Left hindlimb (tissue), 1 donor: Measurements from ENCODE around the gene KDM2B.
"Not testable (repeated sequence)": the region's sequence is repeated elsewhere in the genome, so short reads cannot be mapped to it uniquely, and the experiment has no call there.

Experiments
- DNase-seq: peaks from one replicate; pipeline ENCODE4 v3.0.0-alpha.2; 2018

The KDM2B gene

DNA sequence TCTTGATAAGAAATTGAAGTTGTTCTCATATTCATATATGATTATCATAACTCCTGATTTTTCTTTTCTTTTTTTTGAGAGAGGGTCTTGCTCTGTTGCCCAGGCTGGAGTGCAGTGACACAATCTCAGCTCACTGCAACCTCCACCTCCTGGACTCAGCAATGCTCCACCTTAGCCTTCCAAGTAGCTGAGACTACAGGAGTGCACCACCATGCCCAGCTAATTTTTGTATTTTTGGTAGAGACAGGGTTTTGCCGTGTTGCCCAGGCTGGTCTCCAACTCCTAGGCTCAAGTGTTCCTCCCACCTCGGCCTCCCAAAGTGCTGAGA, 2.5 kb upstream of the KDM2B start:
- DNase-seq, result not testable (repeated sequence)

DNA sequence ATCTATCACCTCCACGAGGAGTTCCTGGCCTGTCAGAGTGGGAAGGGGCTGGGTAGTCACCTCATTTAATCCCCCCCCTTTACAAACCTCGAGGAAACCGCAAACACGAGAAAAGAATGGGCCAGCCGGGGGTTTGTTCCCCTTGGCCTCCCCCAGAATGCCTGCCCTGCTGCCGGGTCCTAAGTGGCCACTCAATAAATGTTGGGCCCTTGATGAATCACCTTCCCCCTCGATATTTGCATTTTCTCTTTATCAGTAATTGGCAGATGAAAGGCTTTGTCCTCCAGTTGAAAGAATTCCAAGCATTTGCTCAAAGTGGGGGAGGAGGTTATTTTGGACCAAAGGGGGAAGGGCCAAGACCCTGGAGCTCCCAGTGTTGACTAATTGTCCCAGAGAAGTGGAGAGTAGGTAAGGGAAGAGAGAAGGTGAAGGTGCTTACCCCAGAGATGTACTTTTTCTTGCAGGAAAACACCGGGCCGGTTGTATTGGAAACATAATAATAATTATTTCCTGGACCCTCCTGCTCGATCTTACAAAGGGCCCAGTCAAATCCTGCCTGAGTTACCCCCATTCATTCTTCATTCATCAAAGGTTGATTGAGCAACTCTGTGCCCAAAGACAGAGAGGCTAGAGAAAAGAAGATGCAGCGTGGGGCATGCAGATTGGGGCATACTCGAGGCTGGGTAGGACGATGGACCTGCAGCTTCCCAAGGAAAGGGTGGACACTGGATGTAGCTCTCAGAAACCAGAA, 1.9 kb upstream of the KDM2B start:
- DNase-seq, result no peak

DNA sequence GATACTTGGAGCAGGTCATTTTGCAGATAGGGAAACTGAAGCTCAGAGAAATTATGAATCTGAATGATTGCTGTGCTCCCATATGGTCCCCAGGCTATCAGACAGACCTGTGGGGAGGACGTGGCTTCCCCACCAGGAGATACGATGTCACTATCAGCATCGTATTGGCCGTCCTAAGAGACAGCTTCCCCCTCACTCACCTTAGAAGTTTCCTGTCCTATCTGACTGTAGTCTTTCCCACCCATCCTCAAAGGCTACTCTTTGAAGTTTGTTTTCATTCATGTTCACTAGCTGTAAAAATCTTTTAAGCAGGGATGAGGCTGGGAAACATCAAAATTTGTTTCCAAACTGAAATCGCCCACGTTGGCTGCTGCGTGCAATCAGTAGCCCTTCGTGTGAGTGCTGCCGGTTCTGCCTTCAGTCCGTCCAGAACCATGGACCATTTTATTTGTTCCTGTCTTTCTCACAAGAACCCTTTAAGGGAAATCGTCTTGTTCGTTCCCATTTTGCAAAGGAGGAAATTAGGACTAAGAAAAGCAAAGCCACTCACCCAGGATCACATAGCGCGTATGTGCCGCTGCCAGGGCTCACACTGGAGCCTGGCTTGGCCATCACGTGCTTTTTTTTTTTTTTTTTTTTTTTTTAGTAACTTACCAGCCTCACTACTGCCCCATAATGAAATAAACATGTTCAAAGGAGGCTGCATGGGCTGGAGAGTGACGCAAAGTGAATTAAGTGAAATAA, 1.0 kb upstream of the KDM2B start:
- DNase-seq, result no peak

DNA sequence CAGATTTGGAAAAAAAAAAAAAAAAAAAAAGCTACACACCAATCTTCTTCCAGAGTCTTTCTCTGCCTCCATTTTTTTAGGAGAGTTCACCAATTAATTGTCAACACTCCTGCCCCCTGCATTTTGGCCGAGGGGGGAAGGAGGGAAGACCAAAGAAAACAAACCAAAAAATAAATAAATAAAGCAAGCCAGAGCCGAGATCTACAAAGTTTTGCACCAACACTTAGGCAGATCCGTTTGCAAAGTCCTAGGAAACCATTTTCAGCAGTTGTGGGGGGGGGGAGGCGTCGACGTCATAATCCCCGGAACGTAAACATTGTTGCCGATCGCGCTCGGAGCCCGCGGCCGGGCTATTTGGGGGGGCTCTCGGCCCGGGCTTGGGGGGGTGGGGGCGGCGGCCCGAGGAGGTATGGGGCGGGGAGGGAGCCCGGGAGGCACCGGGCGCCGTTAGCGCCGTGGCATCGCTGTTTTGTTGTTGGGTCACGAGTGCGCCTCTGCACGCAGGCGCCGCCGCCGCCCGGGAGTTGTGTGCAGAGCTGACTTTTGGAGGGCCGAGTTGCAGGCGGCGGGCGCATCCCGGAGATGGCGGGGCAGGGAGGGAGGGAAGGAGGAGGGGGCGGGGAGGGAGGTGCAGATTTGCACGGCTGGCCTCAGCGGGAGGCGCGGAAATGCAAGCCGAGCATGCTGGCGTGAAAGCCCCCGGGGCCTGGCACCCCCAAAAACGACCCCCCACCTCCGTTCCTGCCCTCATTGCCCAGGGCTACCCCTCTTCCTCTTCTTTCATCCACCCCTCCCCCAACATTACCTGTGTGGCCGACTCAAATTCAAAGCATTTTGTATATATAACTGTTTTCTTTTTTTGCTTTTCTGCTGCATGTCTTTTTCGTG, 598 bp downstream of the KDM2B start:
- peak; percentile 84 for DNase-seq

DNA sequence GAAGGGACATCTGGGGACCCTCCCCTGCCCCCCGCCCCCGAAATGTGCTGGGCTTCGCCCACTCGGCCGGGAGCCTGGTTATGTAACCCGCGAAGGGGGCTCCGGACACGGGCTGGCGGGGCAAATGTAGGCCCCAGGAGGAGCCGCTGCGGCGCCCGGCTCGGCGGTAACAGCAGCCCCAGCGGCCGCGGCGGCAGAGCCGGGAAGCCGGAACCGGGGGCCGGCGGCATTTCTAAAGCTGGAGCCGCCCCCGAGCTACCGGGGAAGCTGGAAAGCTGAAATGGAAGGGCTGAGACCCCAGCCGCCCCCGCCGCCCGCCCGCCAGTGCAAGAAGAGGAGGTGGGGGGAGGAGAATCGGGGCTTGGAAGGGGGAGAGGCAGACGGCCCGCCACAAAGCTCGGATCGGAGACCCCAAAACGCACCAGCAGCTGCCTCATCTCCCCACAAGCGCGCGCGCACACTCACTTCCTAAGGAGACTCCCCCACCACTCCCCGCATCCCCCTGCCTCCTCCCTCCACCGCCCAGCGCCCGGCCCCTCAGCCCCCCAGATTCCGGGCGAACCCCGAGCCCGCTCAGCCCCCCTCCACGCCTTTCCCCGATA, 1.5 kb downstream of the KDM2B start:
- DNase-seq, result peak; percentile 63

DNA sequence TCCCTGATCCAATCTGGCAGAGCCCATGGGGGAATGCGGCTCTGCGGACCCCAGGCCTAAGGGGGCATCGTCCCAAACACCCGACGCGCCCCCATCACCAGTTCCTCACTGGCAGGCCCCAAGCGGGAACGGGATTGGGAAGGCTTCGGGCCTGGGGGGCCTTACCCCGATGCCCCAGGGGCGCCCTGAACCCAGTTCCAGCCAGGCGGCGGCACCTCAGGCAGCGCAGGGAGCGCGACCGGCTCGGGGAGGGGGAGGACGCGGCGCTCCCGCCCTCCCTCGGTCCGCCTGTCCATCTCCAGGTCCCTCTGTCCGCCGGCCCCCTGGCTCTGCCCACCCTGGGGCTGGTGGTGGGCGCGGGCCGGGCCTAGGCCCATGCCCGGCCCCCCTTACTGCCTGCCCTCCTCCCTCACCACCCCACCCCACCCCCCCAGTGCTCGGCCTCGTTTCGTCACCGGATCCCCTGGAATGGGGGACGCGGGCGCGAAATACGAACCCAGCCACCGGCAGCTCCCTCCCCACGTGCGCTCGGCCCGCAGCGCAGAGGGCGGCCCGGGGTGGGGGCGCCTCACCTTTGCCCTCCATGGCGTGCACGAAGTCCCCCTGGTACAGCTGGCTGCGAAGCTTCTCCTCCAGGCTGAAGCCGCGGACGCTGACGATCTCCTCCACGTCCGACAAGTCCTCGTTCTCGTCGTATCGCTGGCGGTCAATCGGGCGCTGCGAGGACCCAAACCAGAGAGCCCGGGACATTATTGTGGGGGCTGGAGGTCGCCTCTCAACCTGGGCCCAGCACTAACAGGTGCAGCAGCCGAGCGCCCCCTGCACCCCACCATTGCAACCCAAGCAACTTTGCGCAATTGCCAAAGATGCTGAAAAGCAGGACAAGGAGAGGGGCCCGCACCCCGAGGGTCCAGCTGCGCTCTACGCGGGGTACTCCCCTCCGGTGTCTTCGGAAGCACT, 2.3 kb downstream of the KDM2B start:
- peak; percentile 43 for DNase-seq

DNA sequence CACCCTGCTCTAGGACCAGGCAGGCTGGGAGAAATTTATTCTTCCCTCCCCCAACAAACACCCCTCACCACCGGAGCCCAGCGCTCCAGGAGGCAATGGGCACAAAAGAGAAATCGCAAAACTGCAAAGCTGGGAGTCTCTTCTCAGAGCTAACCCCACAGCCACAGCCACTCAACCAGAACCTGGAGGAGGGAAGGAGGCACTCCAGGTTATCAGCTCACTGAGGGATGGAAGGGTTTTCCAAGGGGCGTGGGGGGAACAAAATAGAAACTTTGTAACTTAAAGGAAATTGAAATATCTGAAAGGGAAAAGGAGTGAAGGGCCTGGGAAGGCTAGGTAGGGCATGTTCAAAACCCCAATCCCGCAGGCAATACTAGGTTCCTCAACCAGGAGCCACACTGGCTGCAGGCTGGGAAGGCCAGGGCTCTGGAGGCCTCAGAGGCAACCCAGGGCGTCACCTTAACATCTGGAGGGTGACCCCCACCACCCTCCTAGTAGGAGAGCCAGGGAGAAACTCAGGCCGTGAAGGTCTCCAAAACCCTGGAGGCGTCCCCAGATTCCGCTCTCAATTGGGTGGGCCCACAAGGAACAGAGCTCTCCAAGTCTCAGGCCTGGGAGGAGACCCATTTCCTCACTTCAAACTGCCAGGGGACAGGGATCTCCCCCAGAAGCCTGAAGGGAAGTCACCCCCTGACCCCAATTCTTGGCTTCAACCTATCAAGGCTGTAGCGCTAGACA, 3.2 kb downstream of the KDM2B start:
- no peak for DNase-seq

DNA sequence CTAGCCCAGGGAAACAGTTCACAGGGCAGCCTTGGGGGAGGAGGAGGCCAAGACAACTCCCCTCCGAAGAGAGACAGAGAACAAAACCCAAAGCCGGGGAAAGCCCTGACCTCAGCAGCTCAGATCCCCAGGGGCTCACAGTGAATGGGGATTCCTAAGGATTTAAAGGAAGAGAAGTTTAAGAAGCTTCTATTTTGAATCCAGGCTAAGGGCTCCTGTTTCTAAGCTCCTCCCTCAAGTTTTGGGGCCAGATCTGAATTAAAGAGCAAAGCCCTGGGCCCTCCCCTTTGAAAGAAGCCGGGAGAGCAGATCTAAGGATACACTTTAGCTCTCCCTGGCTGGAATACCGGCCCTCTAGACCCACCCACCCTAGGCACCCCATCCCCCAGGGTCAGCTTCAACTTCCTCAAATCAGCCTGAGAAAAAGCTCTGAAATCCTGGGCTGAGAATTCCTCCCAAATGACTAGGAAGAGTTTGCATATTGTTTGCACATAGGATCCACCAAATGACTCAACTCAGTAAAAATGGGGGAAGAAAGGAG, 3.9 kb downstream of the KDM2B start:
- DNase-seq, result peak; percentile 56

DNA sequence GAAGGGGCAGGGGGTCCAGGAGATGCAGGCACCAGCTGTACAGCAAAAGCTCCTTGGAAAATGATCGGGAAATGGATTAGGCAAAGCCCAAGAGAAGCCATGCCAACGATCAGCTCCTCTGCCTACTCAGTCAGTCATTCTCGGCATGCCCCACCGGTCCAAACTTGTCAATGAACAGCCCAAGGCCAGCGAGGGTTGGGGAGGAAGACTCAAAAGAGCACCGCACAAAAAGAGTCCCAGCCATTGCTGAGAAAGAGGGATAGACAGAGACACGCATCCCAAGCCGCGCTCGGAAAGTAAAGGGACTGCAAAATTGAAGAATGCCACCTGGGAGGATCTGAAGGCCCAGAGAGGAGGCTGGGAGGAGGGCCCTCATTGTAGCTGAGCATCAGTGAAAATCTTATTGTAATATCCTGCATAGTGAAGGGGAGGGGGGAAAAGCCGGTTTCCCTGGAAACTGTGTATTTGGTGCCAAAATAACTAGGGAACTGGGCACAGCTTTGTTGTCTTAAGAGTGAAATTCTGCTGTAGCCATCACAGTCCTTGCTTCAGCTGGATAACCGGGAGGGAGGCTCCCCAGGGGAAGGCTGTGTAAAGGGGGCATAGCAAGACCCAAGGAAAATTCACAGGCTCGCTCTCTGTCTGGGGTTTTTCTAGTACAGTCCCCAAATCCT, 4.7 kb downstream of the KDM2B start:
- DNase-seq, result peak; percentile 60

DNA sequence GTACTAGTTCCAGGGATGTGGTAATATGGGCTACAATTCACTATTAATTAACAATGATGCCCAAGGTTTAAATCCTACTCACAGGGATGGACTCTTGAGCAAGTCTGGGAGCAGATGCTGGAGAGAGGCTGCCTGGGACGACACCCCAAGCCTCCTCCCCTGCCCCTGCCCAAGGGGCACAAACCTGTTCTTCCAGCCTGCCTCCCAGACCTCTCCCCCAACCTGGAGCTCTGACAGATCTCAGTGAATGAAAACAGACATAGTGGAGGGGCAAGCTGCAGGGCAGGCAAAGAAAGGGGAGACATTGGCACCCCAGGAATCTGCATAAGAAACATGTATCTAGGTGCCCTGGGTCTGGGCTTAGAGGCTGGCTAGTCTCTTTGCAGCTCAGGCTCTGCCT, 5.8 kb downstream of the KDM2B start:
- DNase-seq, result no peak

DNA sequence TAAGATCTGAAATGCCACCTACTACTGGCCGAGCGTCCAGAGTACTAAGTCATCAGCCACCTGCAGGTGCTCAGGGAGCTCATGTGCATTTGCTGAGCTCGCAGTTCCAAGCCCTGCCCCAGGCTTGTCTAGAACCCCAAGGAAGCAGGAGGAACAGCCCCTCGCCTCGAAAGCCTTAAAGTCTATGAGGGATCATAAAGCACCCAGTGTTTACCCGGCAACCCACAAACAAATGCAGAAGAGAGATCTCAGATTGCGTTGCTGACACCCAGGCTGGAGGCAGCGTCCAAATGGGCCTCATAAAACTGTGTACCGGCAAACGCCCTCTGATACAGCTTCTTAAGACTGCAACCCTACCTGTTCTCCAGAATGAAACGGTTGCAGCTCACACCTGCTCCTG, 6.8 kb downstream of the KDM2B start:
- DNase-seq, result no peak

DNA sequence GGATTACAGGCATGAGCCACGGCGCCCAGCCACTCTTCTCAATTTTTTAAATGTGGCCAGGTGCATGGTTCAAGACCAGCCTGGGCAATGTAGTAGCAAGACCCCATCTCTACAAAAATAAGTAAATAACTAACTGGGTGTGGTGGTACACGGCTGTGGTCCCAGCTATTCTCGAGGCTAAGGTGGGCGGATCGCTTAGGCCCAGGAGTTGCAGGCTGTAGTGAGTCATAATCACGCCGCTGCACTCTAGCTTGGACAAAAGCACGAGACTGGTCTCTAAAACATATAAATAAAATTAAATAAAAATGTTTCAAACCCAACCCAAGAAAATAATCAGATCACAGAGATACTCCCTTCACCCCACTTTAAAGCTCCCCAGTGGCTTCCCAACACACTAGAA, 8.9 kb downstream of the KDM2B start:
- no peak for DNase-seq

DNA sequence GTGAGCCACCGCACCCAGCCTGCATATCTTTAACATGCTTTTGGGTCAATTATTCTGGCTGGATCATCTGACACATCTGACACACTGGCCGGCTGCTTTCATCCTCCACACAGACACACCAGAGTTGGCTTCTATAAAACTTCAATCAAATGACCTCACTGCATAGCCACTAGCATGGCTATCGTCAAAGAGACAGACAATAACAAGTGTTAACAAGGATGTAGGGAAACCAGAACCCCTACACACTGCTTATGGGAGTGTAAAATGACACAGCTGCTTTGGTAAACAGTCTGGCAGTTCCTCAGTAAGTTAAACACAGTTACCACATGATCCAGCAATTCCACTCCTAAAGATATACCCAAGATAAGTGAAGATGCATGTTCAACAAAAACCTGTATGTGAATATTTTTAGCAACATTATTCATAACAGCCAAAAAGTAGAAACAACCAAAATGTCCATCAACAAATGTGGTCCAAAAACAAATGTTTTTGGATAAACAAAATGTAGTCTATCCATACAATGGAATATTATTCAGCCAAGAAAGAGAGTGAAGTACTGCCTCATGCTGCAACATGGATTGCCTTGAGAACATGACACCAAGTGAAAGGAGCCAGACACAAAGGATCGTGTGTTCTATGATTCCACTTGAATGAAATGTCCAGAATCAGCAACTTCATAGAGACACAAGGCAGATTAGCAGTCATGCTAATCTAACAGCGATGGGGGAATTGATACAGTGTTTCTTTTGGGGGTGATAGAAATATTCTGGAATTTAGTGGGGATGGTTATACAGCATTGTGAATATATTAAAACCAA, 10.1 kb downstream of the KDM2B start:
- no peak for DNase-seq

DNA sequence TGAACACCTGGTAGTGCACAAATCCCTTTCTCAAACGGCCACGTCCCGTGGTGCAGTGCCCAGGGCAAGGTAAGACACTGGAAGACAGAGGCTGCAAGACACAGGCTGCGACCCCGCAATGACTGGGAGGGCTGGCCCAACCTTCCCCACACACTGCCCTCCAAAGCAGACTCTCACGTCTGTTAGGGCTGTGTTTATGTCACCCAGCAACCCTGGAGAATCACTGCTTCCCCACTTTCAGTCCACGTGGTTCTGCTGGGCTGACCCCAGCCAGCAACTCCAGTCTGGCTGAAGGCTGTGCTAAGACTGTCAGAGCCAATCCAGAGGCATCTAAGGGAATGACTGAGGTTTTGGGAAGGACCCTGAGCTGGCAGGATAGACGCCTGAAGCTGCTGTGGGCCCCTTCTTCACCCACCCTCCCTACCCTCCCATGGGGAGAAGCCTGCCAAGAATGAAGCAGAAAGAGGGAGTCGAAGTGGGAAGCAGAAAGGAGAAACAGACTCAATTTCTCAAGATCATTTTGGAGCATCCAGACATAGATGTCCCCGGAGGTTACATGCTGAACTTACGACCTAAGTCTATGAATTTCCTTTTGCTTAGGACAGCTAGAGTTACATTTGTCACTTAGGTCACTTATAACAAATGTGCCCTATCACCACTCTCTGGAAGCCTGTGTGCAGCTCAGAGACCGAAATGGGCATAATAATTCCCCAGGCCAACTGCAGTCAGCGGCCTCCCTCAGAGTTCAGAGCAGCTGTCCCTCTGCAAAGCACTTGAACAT, 11.7 kb downstream of the KDM2B start:
- DNase-seq, result peak; percentile 82

DNA sequence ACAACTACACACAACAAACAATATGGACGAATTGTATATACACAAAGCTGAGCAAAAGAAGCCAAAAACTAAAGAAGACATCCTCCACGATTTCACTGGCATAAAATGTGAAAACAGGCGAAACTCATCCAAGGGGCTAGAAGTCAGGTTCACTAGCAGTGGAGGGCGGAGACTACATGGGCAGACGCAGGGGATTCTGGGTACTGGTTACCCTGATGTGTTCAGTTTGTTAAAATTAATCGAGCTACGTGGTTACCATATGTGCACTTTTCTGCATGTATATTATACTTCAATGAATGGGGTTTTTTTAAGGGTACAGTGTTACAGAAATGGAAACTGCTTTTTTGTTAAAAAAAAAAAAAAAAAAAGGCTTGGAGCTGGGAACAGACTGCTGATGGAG, 12.3 kb downstream of the KDM2B start:
- DNase-seq, result no peak

DNA sequence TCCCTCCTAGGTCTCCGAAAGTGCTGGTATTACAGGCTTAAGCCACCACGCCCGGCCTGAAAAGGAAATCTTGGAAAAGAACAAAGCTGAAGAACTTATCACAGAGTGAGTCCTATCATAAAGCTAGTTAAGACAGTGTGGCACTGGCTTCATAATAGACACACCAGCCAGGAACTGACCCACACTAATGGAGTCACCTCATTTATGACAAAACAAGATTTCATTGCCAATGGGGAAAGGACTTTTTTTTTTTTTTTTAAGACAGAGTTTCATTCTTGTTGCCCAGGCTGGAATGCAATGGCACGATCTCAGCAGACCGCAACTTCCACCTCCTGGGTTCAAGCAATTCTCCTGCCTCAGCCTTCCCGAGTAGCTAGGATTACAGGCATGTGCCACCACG, 15.7 kb downstream of the KDM2B start:
- DNase-seq, result no peak

DNA sequence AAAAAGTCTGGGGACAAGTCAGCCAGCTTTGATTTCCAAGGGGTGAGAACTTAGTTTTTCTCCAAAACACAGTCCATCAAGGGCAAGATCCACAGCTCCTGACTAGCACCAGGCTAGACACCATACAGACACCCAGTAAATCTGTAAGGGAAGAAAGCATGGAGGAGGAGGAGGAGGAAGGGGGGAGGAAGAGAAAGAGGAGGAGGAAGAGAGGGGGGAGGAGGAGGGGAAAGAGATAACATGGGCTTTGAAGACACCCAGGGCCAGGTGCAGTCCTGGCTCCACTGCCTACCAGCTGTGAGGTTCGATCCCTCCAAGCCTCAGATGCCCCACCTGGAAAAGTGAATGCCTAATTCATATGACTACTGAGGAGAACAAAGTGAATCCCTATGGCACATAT, 18.3 kb downstream of the KDM2B start:
- no peak for DNase-seq

DNA sequence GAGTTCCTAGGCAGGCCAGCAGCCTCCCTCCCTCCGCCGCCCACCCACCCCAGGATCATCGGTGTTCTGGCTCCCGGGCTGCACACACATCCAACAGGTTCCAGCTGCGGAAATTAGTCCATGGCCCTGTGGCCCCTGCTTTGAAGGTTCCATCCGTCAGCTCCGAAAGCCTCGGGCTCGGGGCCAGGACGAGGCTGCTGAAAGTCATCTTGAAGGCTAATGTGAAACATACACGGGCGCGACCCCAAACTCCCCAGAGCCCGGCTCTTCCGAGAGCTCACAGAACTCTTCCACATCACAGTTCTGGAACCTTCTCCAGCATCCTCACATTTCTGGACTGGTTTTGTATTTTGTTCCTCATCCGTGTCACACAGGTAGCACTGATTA, 19.8 kb downstream of the KDM2B start:
- no peak for DNase-seq
